C4-2B (cell line): ENCODE results near the gene VAPA.

ENCODE experiments used
- ZFX ChIP-seq: fragments of 450-650 bp; IDR thresholded peaks from 2 replicates; pipeline ENCODE4 v1.6.1; 2017
- TF ChIP-seq, protein P1 (sequence below): fragments of 450-650 bp; conservative IDR thresholded peaks from 2 replicates; pipeline ENCODE4 v1.5.1; 2017; ENCODE audit warnings: mild to moderate bottlenecking

DNA sequence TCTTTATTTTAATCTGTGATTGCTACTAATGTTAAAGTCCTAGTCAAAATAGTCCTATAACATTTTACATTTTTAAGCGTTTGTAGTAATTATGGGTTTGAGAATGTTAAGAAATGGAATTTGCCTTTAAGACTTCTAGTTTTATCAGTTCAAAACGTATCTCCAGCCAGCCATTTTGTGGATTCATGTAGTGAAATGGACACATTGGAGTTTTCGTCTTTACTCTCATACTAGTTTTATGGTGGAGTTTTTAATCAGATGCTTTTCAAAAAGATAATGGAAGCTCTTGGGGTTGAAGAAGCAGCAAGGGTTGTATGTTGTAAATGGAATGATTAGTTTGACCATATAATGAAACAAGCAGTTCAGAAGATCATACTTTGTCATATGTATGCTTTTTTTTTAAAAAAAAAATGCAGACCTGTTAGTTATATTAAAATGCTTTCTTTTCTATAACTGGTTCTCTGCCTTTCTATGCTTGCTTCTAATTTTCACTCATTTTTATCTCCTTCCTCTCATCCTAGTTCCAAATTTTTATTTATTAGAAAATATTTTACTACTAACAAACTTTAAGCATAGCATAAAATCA lies 16.6 kb downstream of the VAPA start:
- TF ChIP-seq, protein P1, sequence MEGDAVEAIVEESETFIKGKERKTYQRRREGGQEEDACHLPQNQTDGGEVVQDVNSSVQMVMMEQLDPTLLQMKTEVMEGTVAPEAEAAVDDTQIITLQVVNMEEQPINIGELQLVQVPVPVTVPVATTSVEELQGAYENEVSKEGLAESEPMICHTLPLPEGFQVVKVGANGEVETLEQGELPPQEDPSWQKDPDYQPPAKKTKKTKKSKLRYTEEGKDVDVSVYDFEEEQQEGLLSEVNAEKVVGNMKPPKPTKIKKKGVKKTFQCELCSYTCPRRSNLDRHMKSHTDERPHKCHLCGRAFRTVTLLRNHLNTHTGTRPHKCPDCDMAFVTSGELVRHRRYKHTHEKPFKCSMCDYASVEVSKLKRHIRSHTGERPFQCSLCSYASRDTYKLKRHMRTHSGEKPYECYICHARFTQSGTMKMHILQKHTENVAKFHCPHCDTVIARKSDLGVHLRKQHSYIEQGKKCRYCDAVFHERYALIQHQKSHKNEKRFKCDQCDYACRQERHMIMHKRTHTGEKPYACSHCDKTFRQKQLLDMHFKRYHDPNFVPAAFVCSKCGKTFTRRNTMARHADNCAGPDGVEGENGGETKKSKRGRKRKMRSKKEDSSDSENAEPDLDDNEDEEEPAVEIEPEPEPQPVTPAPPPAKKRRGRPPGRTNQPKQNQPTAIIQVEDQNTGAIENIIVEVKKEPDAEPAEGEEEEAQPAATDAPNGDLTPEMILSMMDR: no peak
- TF ChIP-seq ZFX: no peak
